ENCODE measurements around the gene LRRC23. TPM values are rescaled to one million over a fixed set of nuclear protein-coding genes. Genes with fewer than 3 reads are reported as not detected.
"Not testable (repeated sequence)": the region's sequence is repeated elsewhere in the genome, so short reads cannot be mapped to it uniquely, and the experiment has no call there.

The LRRC23 gene
- total and polyA plus RNA-seq, 12 donors, result 6.9 to 29.0 (median 13.1) TPM

- Histone ChIP-seq H3K27me3 (no peaks in the 10 kb centered on the region), H3K4me3 (no peak overlapping the region), H3K4me1 (replicated peaks in 1 of 2) (peaks cover 5 to 16% of the 10 kb centered on the region in 2 donors), H3K9me3 (replicated peaks in 1 of 3) (no peaks in the 10 kb centered on the region), H3K27ac (no peak overlapping the region), H3K36me3 (replicated peaks in 1 of 2) (peaks cover 0 to 5% of the 10 kb centered on the region in 2 donors)
- no peak for DNase-seq
- no peak for TF ChIP-seq POLR2A (IDR thresholded peaks at IDR 0.05)
- TF ChIP-seq, protein P1, sequence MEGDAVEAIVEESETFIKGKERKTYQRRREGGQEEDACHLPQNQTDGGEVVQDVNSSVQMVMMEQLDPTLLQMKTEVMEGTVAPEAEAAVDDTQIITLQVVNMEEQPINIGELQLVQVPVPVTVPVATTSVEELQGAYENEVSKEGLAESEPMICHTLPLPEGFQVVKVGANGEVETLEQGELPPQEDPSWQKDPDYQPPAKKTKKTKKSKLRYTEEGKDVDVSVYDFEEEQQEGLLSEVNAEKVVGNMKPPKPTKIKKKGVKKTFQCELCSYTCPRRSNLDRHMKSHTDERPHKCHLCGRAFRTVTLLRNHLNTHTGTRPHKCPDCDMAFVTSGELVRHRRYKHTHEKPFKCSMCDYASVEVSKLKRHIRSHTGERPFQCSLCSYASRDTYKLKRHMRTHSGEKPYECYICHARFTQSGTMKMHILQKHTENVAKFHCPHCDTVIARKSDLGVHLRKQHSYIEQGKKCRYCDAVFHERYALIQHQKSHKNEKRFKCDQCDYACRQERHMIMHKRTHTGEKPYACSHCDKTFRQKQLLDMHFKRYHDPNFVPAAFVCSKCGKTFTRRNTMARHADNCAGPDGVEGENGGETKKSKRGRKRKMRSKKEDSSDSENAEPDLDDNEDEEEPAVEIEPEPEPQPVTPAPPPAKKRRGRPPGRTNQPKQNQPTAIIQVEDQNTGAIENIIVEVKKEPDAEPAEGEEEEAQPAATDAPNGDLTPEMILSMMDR (IDR thresholded peaks at IDR 0.05), result no peak
- 83 to 93% (median 91%) methylated on average over 2 of the region's 2 CpGs for WGBS, 4 donors
- intact Hi-C loops (cut with DNase I), result no loop called here
Measured at GRCh38 chr12:6888360-6888759, 16.3 kb upstream of the LRRC23 start.

- H3K27ac ChIP-seq; H3K9me3 ChIP-seq (replicated peaks in 1 of 3); H3K27me3 ChIP-seq; H3K4me3 ChIP-seq; intact Hi-C loops (cut with DNase I); H3K36me3 ChIP-seq (replicated peaks in 1 of 2): not testable (repeated sequence)
- 85 to 92% (median 87%) methylated on average over 7 of the region's 7 CpGs for WGBS, 4 donors
- DNase-seq, result peak in 1 of 7 donors; percentile 3
- H3K4me1 ChIP-seq (replicated peaks in 1 of 2), result peaks cover 5 to 16% of the 10 kb centered on the region in 2 donors
Measured at GRCh38 chr12:6888794-6889193, 15.8 kb upstream of the LRRC23 start.

GRCh38 chr12:6889775-6890573 is 14.6 kb upstream of the LRRC23 start:
- H3K27me3 ChIP-seq; H3K4me3 ChIP-seq; intact Hi-C loops (cut with DNase I); H3K36me3 ChIP-seq (replicated peaks in 1 of 2); H3K9me3 ChIP-seq (replicated peaks in 1 of 3): not testable (repeated sequence)
- 90 to 94% (median 94%) methylated on average over 21 of the region's 21 CpGs for WGBS, 4 donors
- H3K27ac ChIP-seq, result peak overlapping the region in 4 of 5 donors; percentile 61 to 94 (median 81)
- peak in 1 of 7 donors; percentile 16 for DNase-seq
- H3K4me1 ChIP-seq (replicated peaks in 1 of 2), result peaks cover 5 to 16% of the 10 kb centered on the region in 2 donors

DNA sequence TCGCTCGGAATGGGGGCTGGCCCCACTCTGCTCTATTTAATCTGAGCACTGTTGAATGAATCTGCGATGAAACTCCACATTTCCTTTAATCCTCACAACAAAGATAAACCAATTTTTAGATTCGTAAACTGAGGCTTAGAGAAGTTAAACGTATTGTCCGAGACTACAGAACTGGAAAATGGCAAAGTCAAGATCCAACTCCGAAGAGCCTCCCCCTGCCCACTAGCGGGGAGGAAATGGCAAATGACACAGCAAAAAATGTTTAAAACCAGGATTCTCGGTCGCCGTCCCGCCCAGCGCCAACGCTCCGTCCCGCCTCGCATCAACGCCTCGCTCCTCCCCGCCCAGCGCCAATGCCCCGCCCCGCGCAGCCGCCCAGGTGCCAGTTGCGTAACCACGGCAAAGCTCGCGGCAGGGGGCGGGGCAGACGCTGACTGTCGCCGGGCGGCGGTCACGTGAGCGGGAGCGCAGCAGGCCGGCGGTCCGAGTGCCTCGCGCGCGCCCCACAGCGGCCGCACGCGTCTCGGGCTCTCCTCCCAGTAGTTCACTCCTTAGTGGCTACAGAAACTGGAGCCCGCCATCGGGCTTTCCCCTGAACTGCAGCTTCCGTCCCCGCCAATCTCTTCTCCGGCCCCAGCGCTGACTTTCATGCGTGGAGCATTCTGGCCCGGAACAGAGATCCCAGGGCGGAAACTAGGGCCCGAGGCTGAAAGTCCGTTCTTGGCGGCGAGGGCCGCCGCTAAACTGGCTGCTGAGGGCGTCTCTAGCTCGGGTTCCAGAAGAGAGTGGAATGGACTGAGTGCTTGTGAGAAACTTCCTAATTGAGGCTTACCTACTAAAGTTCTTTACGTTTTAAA is 13.6 kb upstream of the LRRC23 start:
- intact Hi-C loops (cut with DNase I), result no loop called here

More for the DNA sequence above, 13.6 kb upstream of the LRRC23 start:
- peak overlapping the region; percentile 78 to 94 (median 86) for H3K27ac ChIP-seq
- H3K4me3 ChIP-seq, result peak overlapping the region in 3 of 4 donors; percentile 22 to 56 (median 44)
- H3K36me3 ChIP-seq (replicated peaks in 1 of 2), result no peaks in the 10 kb centered on the region
- WGBS, 4 donors, result 1 to 6% (median 2%) methylated on average over 24 to 68 of the region's 68 CpGs
- TF ChIP-seq POLR2A (IDR thresholded peaks at IDR 0.05), result peak; percentile 20 to 82
- TF ChIP-seq, protein P1 (IDR thresholded peaks at IDR 0.05), result peak; percentile 58 to 93 (median 82)
- H3K9me3 ChIP-seq (replicated peaks in 1 of 3), result no peaks in the 10 kb centered on the region
- H3K4me1 ChIP-seq (replicated peaks in 1 of 2), result peaks cover 5 to 16% of the 10 kb centered on the region in 2 donors
- peak; percentile 97 to 99 (median 98) for DNase-seq
- no peaks in the 10 kb centered on the region for H3K27me3 ChIP-seq

Data from adrenal gland (tissue), 12 donors.